AG04449 (cell line): ENCODE results near the gene HK1.

Source experiments
- CTCF ChIA-PET: fragments of 350-600 bp; formaldehyde crosslinking; extraction: SDS; loops from one replicate; lab custom pipeline; 2021; ENCODE audit warnings: antibody characterized with exemption; lab: Yijun Ruan, JAX
- POLR2A ChIA-PET: fragments of 400-600, 350-600 bp; formaldehyde crosslinking; extraction: SDS; loops from one replicate; lab custom pipeline; 2020; ENCODE audit warnings: antibody characterized with exemption, inconsistent platforms; lab: Yijun Ruan, JAX
- DNase-seq: peaks from one replicate; pipeline ENCODE4 v3.0.0-alpha.2; 2010; ENCODE audit warnings: low read depth, low spot score
- H3K4me3 ChIP-seq: 2 replicates; pipeline ENCODE4 v1.5.1; 2011; ENCODE audit warnings: low read depth, mild to moderate bottlenecking, control low read depth, low read length
- CTCF ChIP-seq: IDR thresholded peaks from one replicate; pipeline ENCODE4 v1.5.1; 2011; ENCODE audit warnings: mild to moderate bottlenecking, moderate library complexity, low read length, control low read depth, inconsistent platforms; ENCODE audit not compliant: insufficient read depth; ENCODE audit errors: missing control alignments

HK1 gene

DNA sequence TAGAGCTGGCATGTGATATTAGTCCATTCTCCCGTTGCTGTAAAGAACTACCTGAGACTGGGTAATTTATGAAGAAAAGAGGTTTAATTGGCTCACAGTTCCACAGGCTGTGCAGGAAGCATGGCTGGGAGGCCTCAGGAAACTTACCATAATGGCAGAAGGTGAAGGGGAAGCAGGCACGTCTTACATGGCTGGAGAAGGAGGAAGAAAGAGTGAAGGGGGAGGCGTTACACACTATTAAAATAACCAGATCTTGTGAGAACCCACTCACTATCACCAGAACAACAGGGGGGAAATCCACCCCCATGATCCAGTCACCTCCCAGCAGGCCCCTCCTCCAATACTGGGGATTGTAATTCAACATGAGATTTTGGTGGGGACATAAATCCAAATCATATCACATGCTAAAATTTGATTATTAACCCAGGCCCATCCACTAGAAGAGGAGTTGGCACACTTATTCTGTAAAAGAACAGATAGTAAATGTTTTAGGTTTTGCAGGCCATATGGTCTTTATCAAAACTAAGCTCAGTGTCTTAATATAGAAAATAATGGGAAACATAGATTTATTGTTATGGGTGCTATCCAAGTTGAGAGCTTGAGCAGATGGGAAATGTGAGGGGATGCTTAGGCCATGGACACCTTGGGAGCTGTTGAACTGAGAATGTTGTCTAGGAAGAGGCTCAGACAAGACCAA is 18.6 kb upstream of the HK1 start:
- no peak for DNase-seq
- no peak for TF ChIP-seq CTCF
- no peak overlapping the region for H3K4me3 ChIP-seq
- ChIA-PET CTCF (interaction anchor here (0.9 kb wide), 1 partner anchor 21 kb away, joined by 4 read pairs; no protein-coding TSS in a partner anchor), POLR2A (no interaction called here)

GRCh38 chr10:69261184-69261583 is 17.1 kb upstream of the HK1 start:
- DNase-seq, result no peak
- ChIA-PET CTCF (no interaction called here), POLR2A (no interaction called here)
- TF ChIP-seq CTCF, result no peak
- H3K4me3 ChIP-seq, result no peak overlapping the region

- CTCF ChIA-PET, result no interaction called here
- POLR2A ChIA-PET, result no interaction called here
- no peak for TF ChIP-seq CTCF
- no peak overlapping the region for H3K4me3 ChIP-seq
- DNase-seq, result no peak
Observed at GRCh38 chr10:69262292-69262751, 16.0 kb upstream of the HK1 start.

- DNase-seq, result no peak
- ChIA-PET CTCF (no interaction called here), POLR2A (no interaction called here)
- TF ChIP-seq CTCF, result no peak
- no peak overlapping the region for H3K4me3 ChIP-seq
Observed at GRCh38 chr10:69265521-69265920, 12.8 kb upstream of the HK1 start.

- TF ChIP-seq CTCF, result no peak
- H3K4me3 ChIP-seq, result no peak overlapping the region
- POLR2A ChIA-PET, result no interaction called here
- DNase-seq, result no peak
- CTCF ChIA-PET, result interaction anchor here (1.2 kb wide), 1 partner anchor 9 kb away, joined by 3 read pairs; the partner anchor contains the start of gene HK1
Observed at GRCh38 chr10:69268761-69269416, 9.4 kb upstream of the HK1 start.

DNA sequence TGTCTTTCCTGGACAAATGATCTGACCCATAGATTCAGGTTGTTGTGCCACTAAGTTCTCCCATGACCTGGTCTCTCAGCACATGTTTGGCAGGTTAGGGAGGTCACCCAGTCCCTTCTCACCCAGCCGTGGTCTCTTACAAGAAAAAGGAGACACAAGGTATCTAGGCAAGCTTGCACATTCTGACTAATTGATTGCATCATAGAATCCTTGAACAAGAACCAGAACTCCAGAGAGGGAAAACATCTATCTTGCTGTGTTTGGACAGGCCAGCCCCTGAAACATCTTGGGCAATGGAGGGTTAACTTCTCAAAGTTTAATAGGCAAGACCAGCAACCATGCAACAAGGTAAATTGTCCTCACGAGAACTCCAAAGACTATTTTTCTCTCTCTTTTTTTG is 8.5 kb upstream of the HK1 start:
- POLR2A ChIA-PET, result no interaction called here
- CTCF ChIA-PET, result interaction anchor here (0.6 to 1.2 kb wide), 3 partner anchors 9 to 123 kb away, joined by 3 read pairs; partner anchors contain the start of gene HK1
- H3K4me3 ChIP-seq, result no peak overlapping the region
- no peak for TF ChIP-seq CTCF
- no peak for DNase-seq
